ENCODE results near the gene COP1.

The COP1 gene

DNA sequence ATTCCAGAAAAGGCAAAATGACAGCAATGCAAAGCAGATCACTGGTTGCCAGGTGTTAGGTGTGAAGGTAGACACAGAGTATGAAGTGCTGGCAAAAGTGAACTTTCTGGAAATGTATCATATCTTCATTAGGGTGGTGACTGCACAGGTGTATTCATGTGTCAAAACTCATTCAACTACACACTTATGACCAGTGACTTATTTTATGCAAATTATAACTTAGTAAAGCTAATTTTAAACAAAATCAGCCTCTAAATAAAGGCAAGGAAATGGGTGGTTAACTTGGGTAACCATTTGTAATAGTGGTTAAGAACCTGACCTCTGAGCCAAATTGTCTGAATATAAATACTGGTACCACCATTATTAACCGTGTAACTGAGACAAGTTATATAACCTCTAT is 7.4 kb downstream of the COP1 start:
- DNase-seq (ENCODE audit: low read depth) = no peak

DNA sequence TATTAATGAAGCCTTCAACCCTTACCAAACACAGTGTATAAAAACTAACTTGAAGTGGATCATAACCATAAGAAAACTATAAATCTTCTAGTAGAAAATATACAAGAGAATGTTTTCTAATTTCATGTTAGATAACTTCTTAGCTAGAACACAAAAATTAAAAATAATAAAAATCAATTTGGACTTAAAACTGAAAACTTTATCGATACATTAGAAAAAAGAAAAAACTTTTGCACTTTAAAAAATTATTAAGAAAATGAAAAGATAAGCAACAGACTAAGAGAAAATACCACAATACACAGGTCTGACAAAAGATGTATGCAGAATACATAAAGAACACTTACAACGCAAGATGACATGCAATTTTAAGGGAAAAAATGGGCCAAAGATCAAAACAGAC is 8.7 kb downstream of the COP1 start:
- DNase-seq (ENCODE audit: low read depth) = no peak

DNA sequence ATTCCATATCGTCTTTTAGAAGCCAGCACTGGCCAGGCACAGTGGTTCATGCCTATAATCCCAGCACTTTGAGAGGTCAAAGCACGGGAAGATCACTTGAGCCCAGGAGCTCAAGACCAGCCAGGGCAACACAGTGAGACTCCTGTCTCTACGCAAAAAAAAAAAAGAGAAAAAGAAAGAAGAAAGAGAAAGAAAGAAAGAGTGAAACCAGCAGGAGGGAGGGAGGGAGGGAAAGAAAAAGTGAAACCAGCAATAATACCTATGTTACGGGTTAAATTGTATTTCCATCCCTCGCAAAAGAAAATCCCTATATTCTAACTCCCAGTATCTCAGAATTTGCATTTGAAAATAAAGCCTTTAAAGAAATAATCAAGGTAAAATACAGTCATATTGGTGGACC is 10.4 kb downstream of the COP1 start:
- DNase-seq (ENCODE audit: low read depth) = no peak

DNA sequence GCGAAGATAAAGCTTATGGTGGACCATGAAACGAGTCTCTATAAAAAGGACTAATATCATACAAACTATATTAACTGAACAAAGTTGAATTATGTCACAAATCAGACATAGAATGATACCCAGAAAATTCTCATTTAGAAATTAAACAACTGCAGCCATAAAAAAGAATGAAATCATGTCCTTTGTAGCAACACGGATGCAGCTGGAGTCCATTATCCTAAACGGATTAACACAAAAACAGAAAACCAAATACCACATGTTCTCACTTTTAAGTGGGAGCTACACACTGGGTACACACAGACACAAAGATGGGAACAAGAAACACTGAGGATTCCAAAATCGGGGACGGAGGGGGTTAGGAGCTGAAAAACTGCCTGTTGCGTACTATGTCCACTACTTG is 11.5 kb downstream of the COP1 start:
- DNase-seq (ENCODE audit: low read depth) = no peak

DNA sequence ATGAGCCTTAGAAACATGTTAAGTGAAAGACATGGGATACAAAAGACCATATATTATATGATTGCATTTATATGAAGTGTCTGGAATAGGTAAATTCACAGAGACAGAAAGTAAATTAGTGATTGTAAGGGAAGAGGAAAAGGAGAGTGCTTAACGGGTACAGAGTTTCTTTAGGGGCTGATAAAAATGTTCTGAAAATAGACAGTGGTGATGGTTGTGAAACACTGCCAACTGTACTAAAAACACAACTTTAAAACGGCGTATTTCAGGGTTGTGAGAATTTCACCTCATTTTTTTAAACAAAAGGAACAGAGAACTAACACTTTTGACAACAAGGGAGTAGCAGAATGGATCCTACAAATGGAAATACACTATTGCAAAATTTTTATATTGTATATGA is 13.4 kb downstream of the COP1 start:
- DNase-seq (ENCODE audit: low read depth) = no peak

DNA sequence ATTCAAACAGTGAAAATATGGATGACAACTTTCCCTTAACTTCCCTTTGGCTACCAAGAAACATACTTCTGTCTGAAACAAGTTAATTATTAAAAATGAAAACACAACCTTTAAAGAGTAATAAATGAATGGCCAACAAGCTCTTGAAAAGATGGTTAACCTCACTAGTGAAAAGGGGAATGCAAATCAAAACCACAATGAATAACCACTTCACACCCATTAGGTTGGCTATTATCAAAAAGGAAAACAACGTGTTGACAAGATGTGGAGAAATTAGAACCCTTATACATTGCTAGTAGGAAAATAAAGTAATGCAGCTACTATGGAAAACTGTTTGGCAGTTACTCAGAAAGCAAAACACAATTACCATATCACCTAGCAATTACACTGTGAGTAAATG is 14.1 kb downstream of the COP1 start:
- DNase-seq (ENCODE audit: low read depth) = no peak

DNA sequence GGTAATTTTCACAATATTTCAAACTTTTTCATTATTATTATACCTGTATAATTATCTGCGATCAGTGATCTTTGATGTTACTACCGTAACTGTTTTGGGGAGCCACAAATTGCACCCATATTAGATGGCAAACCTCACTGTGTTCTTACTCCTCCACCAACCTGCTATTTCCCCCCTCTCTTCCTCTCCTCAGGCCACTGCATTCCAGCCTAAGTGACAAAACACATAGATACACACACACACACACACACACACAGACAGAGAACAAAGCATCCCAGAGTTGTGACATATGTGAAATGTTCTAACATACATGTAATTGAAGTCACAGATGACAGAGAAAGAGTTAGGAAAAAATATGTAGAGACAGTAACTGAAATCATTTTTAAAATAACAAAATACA is 18.5 kb downstream of the COP1 start:
- no peak for DNase-seq (ENCODE audit: low read depth)

DNA sequence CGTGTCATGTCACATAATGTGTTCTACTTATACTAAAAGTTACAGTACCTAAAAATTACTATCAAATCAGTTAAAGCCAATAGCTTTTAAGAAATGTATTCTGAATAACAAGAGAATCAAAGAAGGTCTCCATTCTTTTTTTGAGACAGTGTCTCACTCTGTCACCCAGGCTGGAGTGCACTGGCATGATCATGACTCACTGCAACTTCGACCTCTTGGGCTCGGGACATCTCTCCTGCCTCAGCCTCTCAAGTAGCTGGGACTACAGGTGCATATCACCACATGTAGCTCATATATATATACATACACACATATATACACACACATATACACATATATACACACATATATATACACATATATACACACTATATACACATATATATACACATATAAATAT is 20.1 kb downstream of the COP1 start:
- DNase-seq (ENCODE audit: low read depth) = no peak

DNA sequence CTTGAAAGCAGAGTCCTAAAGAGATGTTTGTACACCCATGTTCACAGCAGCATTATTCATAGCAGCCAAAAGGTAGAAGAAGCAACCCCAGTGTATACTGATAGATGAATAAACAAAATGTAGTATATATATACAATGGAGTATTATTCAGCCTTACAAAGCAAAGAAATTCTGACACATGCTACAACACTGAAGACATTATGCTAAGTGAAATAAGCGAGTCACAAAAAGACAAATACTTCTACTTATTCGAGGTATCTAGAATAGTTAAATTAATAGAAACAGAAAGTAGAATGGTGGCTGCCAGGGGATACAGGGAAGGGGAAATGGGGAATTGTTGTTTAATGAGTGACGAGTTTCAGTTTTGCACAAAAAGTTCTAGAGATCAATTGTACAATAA is 23.5 kb downstream of the COP1 start:
- no peak for DNase-seq (ENCODE audit: low read depth)

DNA sequence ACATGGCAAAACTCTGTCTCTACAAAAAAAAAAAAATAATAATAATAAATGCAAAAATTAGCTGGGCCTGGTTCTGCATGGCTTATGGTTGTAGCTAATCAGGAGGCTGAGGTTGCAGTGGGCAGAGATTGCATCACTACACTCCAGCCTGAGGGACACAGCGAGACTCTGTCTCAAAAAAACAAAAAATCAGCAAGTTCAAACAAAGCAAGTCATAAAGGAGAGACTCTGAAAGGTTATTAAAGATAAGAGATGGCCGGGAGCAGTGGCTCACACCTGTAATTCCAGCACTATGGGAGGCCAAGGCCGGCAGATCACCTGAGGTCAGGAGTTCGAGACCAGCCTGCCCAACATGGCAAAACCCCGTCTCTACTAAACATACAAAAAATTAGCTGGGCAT is 28.8 kb downstream of the COP1 start:
- DNase-seq (ENCODE audit: low read depth) = no peak

DNA sequence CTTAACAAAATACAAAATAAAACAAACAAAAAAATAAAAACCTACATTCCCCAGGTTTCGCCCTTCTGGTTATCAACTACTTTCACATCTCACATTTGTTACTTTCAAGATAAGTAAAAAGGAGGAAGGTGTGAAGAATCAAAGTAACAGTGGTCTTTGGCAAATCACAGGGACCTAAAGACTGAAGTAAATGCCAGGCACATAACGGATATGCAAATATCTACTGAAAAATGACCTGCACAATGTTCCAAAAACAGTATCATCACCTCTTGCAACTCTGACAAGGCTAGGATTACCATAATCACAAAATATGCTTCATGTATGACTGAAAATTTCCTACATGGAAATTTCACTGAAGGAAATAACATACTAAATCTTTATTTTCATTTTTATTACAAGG is 29.3 kb downstream of the COP1 start:
- DNase-seq (ENCODE audit: low read depth) = no peak

DNA sequence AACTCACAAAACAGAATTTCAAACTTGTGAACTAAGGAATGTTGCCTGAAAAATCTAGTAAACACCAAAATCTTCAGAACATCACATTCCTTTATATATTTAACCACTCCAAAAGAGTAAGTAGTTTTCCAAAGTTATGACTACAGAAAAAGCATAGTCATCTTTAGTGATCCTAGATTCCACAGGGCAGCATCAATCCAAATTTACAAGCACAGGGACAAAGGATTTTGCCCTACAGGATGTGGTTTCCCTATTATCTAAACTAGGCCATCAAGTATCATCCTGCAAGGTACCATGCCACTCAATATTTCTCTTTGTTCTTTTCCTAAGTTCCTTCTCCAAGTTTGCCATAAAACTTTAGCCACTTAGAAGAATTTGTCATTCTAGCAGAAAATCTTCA is 33.0 kb downstream of the COP1 start:
- DNase-seq (ENCODE audit: low read depth) = no peak

DNA sequence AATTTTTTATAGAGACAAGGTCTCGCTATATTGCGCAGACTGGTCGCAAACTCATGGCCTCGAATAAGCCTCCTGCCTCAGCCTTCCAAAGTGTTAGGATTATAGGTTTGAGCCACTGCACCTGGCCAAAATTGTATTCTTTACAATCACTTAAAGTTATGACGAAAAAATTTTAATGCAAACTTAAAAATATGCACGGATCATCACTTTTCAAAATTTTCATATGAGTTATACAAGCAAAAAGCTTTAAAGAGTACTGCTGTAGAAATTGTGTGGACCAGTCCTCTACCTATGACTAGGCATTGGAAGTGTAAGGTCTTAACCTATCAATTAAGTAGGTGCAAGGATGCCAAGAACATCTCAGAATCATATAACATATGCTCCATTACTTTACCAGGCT is 34.9 kb downstream of the COP1 start:
- DNase-seq (ENCODE audit: low read depth) = no peak

DNA sequence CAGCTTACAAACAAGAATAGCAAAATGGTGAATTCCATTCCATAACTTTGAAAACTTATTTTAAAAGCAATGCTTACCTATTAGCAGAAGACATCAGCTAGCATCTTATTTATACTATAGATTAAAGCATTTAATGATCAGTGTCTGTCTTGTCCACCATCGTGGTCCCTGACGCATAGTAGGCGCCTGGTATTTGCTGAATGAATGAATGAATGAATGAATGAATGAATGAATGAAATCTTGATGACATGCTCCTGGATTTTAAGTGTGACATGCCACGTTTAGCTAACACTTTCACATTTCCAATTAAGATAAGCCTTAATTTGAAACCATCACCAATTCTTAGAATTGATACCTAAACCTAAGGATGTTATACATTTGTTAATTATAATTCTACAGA is 39.9 kb downstream of the COP1 start:
- DNase-seq (ENCODE audit: low read depth) = no peak

DNA sequence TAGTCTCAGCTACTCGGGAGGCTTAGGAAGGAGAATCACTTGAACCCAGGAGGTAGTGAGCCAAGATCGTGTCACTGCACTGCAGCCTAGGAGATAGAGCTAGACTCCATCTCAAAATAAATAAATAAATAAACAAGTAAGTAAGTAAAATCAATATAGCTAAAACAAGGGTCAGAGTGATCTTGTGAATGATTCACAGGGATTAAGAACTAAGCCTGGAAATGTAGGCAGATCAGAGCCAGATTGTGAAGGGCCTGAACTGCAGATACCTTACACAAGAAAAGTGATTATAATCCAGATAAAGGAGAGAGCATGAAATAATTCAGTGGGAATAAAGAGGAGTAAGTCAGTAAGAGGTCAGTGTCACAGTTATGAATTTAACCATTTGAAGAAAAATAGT is 41.5 kb downstream of the COP1 start:
- no peak for DNase-seq (ENCODE audit: low read depth)

DNA sequence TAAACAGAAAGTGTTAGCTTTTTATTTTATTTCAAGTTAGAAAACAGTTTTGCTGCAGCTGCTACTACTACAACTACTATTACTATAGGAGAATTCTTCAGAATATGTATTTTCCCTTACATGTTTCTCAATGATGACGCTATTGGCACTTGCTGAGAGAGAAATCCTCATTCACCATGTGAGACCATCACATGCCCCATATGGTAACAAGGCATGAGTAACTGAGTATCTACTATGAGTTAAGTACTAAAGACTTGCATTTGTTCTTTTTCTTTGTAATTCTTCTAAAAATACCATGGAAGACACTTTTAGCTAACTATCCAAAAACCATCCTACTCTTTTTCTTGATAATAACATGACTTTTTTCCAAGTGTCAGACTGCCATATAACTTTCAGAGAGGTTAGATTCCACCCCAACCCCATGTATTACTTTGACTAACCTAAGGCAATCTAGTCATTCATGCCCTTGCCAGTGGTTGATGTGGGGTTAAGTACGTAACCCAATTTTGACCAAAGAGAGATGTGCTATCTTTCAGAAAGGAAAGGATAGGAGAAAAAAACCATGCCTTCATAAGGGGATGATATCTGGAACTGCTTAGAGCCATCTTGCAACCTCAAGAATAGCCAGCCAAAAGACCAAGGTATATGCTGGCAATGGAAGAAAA is 42.9 kb downstream of the COP1 start:
- DNase-seq (ENCODE audit: low read depth) = no peak

DNA sequence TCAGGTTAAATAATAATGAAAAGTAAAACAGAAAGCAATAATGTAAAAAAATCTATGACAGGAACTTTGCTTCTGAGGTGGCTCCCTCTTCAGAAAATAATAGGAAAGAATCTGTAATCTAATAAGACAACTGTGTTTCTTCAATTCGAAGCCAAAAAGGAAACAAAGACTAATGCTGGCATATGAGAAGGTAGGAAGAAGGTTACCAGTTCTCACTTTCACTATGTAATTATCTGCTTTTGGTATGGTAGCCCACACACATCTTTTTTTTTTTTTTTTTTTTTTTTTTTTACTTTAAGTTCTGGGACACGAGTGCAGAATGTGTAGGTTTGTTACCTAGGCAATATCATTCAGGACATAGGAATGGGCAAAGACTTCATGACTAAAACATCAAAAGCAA is 47.1 kb downstream of the COP1 start:
- no peak for DNase-seq (ENCODE audit: low read depth)

DNA sequence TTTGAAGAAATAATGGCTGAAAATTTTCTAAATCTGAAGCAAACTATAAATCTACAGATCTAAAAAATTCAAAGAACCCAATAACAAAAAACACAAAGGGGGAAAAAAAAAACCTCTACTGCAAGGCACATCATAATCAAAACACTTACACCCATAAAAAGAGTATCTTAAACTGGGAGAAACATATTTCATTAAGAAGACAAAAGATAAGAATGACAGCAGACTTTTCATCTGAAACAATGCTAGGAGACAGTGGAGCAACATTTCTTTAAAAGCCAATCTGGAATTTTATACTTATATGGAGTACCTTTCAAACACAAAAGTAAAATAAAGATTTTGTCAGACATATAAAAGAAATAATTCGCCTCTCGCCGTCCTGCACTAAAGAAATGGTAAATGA is 49.1 kb downstream of the COP1 start:
- DNase-seq (ENCODE audit: low read depth) = no peak

DNA sequence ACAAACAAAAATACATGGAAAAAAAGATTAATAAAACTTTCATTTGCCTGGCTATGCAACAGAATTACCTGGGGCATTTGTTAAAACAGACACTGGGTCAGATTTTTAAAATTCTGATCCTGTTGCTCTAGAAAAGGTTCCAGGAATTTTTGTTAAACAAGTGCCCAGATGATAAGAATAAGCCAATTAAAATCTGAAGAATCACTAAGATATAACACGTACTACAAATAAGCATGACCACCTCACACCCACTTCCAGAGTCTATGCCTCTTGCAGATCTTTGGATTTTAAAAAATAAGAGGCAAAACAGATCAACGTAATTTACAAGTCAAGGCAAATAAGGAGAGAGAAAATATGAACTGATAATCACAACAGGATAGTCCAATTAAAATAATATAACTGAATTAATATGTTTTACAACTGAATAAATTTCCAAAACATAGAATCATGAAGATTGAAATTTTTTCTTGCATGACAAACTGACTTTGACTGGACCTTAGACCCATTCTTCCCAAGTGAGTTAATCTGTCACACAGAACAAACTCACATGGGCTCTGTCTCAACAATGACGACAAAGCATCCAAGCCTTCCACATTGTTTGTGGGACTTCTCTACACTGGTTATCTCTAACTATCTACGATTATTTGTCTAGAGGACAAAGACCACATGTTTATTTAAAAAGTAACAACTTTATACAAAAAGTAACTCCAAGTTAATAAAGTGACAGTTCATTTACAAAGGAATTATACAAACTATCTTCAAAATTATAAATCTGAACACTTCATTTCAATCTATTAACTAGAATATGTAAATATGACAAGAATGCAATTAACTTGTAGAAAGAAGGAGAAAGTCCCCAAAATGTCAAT is 56.9 kb downstream of the COP1 start:
- no peak for DNase-seq (ENCODE audit: low read depth)

DNA sequence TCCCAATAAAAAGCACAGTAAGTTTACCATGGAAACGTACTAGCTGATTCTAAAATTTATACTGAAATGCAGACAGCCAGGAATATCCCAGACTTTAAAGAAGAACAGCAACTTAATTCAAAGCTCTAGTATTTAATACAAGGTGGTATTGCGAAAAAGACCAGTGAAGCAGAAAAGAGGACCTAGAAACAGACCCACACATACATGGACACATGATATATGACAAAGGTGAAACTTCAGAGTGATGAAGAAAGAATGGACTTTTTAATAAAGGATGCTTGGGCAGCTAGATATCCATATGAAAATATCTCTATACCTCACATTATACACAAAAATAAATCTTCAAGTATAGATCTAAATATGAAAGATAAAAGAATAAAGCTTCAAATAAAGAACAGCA is 62.6 kb downstream of the COP1 start:
- DNase-seq (ENCODE audit: low read depth) = no peak

DNA sequence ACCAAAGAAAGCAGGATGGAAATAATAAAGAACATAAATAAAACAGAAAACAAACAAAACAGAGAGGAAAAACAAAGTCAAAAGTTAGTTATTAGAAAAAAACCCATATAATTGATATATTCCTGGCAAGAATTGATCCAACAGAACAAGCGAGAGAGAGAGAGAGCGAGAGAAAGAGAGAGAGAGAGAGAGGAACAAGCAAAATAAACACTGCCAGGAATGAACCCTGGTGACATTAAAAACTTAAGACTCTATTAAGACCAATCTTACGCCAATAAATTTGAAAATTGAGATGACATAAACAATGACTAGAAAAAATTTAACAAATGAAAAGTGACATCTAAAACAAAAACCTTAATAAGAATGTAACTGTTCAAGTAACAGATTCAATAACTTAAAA is 64.1 kb downstream of the COP1 start:
- no peak for DNase-seq (ENCODE audit: low read depth)

DNA sequence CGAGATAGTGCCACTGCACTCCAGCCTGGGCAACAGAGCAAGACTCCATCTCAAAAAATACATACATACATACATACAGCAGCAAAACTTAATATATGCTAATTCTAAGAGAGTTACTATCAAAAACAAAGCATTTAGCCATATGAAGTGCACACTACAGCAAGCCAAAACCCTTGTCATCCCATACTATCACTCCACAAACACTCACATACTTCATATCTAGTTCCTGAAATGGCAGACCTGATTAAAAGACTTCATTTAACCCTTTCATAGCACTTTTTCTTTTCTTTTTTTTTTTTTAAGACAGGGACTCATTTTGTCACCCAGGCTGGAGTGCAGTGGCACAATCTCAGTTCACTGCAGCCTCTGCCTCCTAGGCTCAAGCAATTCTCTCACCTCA is 65.6 kb downstream of the COP1 start:
- DNase-seq (ENCODE audit: low read depth) = no peak

DNA sequence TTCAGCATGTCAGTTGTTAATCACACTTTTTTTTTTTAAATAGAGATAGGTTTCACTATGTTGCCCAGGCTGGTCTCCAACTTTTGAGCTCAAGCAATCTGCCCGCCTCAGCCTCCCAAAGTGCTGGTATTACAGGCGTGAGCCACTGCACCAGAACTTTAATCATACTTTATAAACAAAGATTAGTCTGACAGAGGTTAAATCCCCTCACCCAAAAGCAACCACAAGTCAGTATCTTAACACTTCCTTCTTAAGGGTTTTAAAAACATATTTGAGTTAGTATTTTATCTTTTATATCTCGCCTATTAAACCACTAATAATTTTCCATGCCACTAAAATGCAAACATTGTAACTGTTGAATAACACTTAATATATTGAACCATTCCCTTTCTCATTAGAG is 70.2 kb downstream of the COP1 start:
- DNase-seq (ENCODE audit: low read depth) = no peak

DNA sequence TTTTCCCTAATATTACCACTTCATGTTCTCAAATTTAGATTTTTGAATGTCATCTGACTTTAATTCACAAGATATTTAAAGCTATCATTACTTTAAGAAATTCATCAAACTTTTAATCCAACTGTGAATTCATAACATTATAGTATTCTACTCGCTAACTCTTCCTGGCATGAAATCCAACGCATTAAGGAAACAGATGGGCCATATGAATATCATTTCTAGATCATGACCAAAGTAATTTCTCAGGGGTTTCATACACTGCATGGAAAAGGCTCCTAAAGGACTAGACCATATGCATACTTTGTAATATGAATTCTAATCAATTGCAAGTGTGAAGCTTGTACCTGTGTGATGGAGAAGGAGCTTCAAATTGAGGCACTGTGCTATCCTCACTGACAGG is 72.4 kb downstream of the COP1 start:
- no peak for DNase-seq (ENCODE audit: low read depth)

Measured in fibroblast of gingiva (primary cell).